ENCODE results near the gene PCDH8. TPM values are rescaled to one million over a fixed set of nuclear protein-coding genes. Genes with fewer than 3 reads are reported as not detected.

PCDH8 gene
- total and polyA plus RNA-seq, 2 of the 13 experiments (the other 11 are each of a cell fraction or from before 2014, with no cell fraction given): not detected

DNA sequence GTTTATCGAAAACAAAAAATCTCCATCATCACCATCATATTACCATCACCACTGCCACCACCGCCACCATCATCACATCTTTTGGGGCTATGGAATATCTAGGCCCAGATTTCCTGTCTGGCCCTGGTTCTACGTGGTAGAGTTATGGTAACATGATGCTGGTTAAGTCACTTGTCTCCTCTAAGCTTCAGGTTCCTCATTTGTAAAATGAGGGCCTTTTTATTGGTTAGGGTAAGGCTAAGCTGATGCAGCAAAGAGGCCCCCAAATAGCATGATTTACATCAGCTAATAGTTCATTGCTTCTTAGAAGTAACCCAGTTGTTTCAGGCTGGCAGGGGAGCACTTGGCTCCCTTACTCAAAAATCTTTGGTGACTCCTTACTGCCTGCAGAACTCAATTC, 37.9 kb downstream of the PCDH8 start:
- ChIA-PET POLR2A (no interaction called here), CTCF (ENCODE audit: low intra/inter-chr PET ratio, low total read pairs) (no interaction called here)
- Histone ChIP-seq H3K4me1 (ENCODE audit: insufficient read depth, low read length) (peaks cover 7% of the 10 kb centered on the region; the same call in 1 of the 2 replicates), H3K27me3 (ENCODE audit: control insufficient read depth in 1 of 2, insufficient read depth in 2 of 2, low read length in 2 of 2) (0 out of 5 replicates have a peak, but pooled peaks cover 0 to 4% of the 10 kb centered on the region in 2 experiments), H3K27ac (ENCODE audit: extremely low read length, insufficient read depth, low read length) (no peak overlapping the region), H4K20me1 (ENCODE audit: insufficient read depth, low read length) (no peaks in the 10 kb centered on the region), H3K9me3 (ENCODE audit: low read length) (no peaks in the 10 kb centered on the region), H3K4me3 (replicated peaks in 1 of 3; ENCODE audit: insufficient read depth in 1 of 3, low read depth in 2 of 3, low read length in 3 of 3) (no peak overlapping the region), H3K4me2 (ENCODE audit: low read depth, low read length) (no peak overlapping the region), H2AFZ (ENCODE audit: low read length) (no peak overlapping the region), H3K9ac (ENCODE audit: insufficient read depth, low read depth, low read length) (no peak overlapping the region), H3K79me2 (ENCODE audit: insufficient read depth, low read length) (no peaks in the 10 kb centered on the region), H3K36me3 (replicated peaks in 1 of 2; ENCODE audit: control insufficient read depth in 1 of 2, insufficient read depth in 2 of 2, low read length in 2 of 2) (no peaks in the 10 kb centered on the region)
- intact Hi-C loops (cut with micrococcal nuclease; ENCODE audit: unreplicated experiment) (no loop called here), in situ Hi-C loops (cut with HindIII; ENCODE audit: extremely low pct_ligation_motif_present, low pct_unique_long_range_greater_than_20kb) (no loop called here)
- DNase-seq (ENCODE audit: low spot score): no peak
- BruUV-seq (replicated peaks): no TSS peak
- ATAC-seq: no peak
- 39% methylated on average over 3 of the region's 3 CpGs for WGBS (ENCODE audit: low lambda C conversion rate)
- no peak for TF ChIP-seq ZSCAN25 (CRISPR knock-in tag; IDR thresholded peaks at IDR 0.05)
- no peak for TF ChIP-seq ZC3H13 (CRISPR knock-in tag; IDR thresholded peaks at IDR 0.05)
- no peak for TF ChIP-seq ZFP36 (IDR thresholded peaks at IDR 0.05; ENCODE audit: borderline replicate concordance, low read depth, low read length, partially characterized antibody)
- TF ChIP-seq ATF7-NPFF (CRISPR knock-in tag; IDR thresholded peaks at IDR 0.05; ENCODE audit: low read depth): no peak
- TF ChIP-seq ETV6 (CRISPR knock-in tag; conservative IDR thresholded peaks at IDR 0.05): no peak
- TF ChIP-seq TCF7 (IDR thresholded peaks at IDR 0.05; ENCODE audit: low read depth): no peak
- no peak for TF ChIP-seq ZNF564 (CRISPR knock-in tag; IDR thresholded peaks at IDR 0.05)
- no peak for TF ChIP-seq SCMH1 (CRISPR knock-in tag; IDR thresholded peaks at IDR 0.05; ENCODE audit: borderline replicate concordance)
- TF ChIP-seq KAT7 (CRISPR knock-in tag; IDR thresholded peaks at IDR 0.05; ENCODE audit: borderline replicate concordance): no peak
- no peak for TF ChIP-seq EHMT2 (IDR thresholded peaks at IDR 0.05; ENCODE audit: borderline replicate concordance, low read depth, low read length)
- TF ChIP-seq, protein P1, sequence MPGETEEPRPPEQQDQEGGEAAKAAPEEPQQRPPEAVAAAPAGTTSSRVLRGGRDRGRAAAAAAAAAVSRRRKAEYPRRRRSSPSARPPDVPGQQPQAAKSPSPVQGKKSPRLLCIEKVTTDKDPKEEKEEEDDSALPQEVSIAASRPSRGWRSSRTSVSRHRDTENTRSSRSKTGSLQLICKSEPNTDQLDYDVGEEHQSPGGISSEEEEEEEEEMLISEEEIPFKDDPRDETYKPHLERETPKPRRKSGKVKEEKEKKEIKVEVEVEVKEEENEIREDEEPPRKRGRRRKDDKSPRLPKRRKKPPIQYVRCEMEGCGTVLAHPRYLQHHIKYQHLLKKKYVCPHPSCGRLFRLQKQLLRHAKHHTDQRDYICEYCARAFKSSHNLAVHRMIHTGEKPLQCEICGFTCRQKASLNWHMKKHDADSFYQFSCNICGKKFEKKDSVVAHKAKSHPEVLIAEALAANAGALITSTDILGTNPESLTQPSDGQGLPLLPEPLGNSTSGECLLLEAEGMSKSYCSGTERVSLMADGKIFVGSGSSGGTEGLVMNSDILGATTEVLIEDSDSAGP (CRISPR knock-in tag; IDR thresholded peaks at IDR 0.05; ENCODE audit: borderline replicate concordance): no peak
- no peak for TF ChIP-seq ZNF713 (CRISPR knock-in tag; IDR thresholded peaks at IDR 0.05)
- no peak for FAIRE-seq
